ENCODE data around the gene HPSE2. TPM values are rescaled to one million over a fixed set of nuclear protein-coding genes. Genes with fewer than 3 reads are reported as not detected.
"Not testable (repeated sequence)": the region's sequence is repeated elsewhere in the genome, so short reads cannot be mapped to it uniquely, and the experiment has no call there.

HPSE2 gene
- polyA plus RNA-seq, 1 experiment: not detected

DNA sequence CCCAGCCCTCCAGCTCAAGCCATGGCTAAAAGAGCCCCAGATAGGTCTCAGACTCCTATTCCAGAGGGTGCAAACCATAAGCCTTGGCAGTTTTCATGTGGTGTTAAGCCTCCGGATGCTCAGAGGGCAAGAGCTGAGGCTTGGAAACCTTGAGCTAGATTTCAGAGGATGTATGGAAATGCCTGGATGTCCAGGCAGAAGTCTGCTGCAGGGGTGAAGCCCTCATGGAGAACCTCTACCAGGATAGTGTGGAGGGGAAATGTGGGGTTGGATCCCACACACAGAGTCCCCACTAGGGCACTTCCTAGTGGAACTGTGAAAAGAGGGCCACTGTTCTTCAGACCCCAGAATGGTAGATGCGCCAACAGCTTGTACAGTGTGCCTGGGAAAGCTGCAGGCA is 13.2 kb upstream of the HPSE2 start:
- POLR2A ChIA-PET: no interaction called here
- CTCF ChIA-PET: interaction anchor here (1.3 kb wide), 1 partner anchor 782 kb away, joined by 4 read pairs; no protein-coding TSS in a partner anchor
- H3K27me3 ChIP-seq (ENCODE audit: control insufficient read depth, insufficient read depth, low read length): no peaks in the 10 kb centered on the region
- no peaks in the 10 kb centered on the region for H3K36me3 ChIP-seq (ENCODE audit: control insufficient read depth, insufficient read depth, low read length)
- no peak for DNase-seq (ENCODE audit: low read depth)
- no peak overlapping the region for H3K4me3 ChIP-seq (ENCODE audit: low read depth, low read length)
- TF ChIP-seq, protein P1, sequence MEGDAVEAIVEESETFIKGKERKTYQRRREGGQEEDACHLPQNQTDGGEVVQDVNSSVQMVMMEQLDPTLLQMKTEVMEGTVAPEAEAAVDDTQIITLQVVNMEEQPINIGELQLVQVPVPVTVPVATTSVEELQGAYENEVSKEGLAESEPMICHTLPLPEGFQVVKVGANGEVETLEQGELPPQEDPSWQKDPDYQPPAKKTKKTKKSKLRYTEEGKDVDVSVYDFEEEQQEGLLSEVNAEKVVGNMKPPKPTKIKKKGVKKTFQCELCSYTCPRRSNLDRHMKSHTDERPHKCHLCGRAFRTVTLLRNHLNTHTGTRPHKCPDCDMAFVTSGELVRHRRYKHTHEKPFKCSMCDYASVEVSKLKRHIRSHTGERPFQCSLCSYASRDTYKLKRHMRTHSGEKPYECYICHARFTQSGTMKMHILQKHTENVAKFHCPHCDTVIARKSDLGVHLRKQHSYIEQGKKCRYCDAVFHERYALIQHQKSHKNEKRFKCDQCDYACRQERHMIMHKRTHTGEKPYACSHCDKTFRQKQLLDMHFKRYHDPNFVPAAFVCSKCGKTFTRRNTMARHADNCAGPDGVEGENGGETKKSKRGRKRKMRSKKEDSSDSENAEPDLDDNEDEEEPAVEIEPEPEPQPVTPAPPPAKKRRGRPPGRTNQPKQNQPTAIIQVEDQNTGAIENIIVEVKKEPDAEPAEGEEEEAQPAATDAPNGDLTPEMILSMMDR (IDR thresholded peaks at IDR 0.05; ENCODE audit: insufficient read depth, low read depth, low read length): no peak

DNA sequence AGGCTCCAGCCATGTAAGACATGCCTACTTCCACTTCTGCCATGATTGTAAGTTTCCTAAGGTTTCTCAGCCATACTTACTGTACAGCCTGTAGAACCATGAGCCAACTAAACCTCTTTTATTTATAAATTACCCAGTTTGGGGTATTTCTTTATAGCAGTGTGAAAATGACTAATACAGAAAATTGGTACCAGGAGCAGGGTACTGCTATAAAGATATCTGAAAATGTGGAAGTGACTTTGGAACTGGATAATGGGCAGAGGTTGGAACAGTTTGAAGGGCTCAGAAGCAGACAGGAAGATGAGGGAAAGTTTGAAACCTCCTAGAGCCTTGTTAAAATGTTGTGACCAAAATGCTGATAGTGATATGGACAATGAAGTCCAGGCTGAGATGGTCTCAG is 12.2 kb upstream of the HPSE2 start:
- not testable (repeated sequence) for H3K36me3 ChIP-seq (ENCODE audit: control insufficient read depth, insufficient read depth, low read length)

DNA sequence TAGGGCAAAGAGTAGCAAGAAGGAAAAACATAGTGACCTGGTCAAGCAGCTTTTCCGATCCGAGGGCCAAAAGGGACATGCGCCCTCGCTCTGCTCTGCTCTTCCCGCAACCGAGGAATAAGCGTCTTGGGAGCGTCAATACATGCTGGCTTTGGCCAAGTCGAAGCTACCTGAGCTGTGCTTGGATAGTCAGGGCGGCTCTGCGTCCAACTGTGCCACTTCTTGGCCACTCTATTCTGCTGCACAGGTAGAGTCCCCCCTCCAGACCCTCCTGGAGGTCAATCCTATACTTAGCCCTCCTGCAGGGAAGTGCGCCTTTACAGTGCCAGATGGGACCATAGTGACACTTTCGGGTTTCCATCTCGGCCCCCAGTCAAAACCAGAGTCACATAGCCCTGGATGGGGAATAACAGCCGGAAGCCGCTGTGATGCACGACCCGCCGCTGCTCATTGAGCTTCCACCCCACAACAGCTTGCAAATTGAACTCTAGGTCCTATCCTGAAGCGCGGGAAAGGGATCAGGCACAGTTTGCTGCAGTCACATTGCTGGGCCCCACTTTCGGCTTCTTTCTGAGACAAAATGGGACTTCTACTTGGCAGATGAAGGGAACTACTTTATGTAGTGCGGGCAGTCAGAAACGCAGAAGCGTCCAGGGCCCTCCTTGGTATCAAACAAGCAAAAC is 1.1 kb upstream of the HPSE2 start:
- Histone ChIP-seq H3K4me3 (ENCODE audit: low read depth, low read length) (no peak overlapping the region), H3K27me3 (ENCODE audit: control insufficient read depth, insufficient read depth, low read length) (peaks cover 41% of the 10 kb centered on the region), H3K36me3 (ENCODE audit: control insufficient read depth, insufficient read depth, low read length) (no peaks in the 10 kb centered on the region)
- CTCF ChIA-PET: interaction anchor here (0.7 to 1.3 kb wide), 2 partner anchors 10 to 39 kb away, joined by 3 read pairs; no protein-coding TSS in a partner anchor
- POLR2A ChIA-PET: no interaction called here
- TF ChIP-seq, protein P1 (IDR thresholded peaks at IDR 0.05; ENCODE audit: insufficient read depth, low read depth, low read length): no peak
- no peak for DNase-seq (ENCODE audit: low read depth)

More for the DNA sequence above, 12.2 kb upstream of the HPSE2 start:
- H3K27me3 ChIP-seq (ENCODE audit: control insufficient read depth, insufficient read depth, low read length); POLR2A ChIA-PET; DNase-seq (ENCODE audit: low read depth); H3K4me3 ChIP-seq (ENCODE audit: low read depth, low read length): not testable (repeated sequence)
- CTCF ChIA-PET: interaction anchor here (0.5 to 0.6 kb wide), 2 partner anchors 457 to 1215 kb away, joined by 3 read pairs; no protein-coding TSS in a partner anchor

DNA sequence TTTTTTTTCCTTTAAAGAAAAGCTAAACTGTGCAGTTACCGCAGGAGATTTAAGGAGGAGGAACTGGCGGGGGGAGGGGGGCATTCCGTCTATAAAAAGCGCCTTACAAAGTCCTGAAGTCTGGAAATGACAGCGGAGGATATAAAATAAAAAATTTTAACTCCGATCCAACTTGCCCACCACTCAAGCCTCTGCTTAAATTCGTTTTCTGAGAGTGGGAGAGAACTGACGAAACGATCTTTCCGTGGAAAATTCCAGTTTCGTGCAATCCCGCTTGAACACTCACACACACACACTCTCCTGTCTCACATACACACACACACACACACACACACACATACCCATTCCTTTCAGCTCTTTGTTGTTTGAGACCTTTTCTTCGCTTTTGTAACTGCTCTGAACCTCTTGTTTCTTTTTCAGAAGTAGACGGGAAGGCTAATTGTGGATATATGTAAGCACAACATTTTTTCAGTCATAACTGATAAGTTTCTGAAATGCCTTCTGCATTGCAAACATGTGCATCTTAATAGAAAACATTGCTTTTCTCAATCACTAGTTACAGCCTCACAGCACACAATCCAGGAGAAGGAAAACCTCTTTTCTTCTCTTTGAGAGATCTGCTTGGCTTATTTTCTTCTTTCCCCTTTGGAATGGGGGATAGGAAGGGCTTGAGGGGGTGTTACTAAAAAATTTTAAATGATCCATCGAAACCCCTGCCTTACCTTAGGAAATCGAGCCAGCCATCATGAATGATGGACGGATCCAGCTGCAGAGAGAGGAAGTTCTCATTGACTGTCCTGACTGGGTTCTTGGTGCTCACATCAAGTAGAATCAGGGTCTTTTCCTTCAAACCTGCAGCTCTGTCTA is 628 bp downstream of the HPSE2 start:
- DNase-seq (ENCODE audit: low read depth): no peak
- Histone ChIP-seq H3K27me3 (ENCODE audit: control insufficient read depth, insufficient read depth, low read length) (peaks cover 43% of the 10 kb centered on the region), H3K4me3 (ENCODE audit: low read depth, low read length) (no peak overlapping the region; the same call in 1 of the 2 replicates), H3K36me3 (ENCODE audit: control insufficient read depth, insufficient read depth, low read length) (no peaks in the 10 kb centered on the region)
- TF ChIP-seq, protein P1 (IDR thresholded peaks at IDR 0.05; ENCODE audit: insufficient read depth, low read depth, low read length): no peak
- ChIA-PET CTCF (interaction anchor here (0.6 to 1.8 kb wide), 2 partner anchors 11 to 1886 kb away, joined by 3 to 7 read pairs; no protein-coding TSS in a partner anchor), POLR2A (no interaction called here)

DNA sequence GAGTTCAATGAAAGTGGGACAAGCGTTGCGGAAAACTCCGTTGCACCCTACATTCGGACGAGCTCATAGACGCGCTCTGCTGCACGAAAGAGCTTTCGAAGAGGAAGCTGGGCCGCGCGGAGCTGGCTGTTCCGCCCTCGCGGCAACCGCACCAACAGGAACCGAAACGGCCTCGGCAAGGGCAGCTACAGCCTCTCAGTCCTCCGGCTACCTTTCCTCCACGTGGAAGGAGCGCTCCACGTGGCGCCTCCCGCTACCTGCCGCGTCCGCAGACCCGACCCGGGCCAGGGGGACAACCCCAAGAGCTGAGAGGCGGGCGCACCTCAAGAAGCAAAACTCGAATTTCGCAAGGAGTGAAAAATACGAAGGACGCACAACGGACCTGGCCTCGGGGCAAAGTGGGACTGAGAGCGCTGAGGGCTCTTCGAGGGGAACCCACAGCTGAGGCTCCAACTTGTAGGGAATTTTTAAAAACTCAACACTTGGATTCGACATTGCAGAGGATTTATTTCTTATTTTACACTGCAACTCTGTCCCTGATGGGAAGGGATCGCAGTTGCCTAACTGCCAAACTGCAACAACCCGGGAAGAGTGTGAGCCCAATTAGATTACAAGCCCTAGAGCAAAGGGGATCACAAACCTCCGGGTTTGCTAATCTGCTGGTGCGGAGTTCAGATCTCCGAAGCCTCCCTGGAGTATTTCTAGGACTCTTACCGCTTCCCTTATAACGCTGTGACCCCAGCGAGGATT is 1.4 kb downstream of the HPSE2 start:
- DNase-seq (ENCODE audit: low read depth): no peak

More for the DNA sequence above, 1.4 kb downstream of the HPSE2 start:
- Histone ChIP-seq H3K36me3 (ENCODE audit: control insufficient read depth, insufficient read depth, low read length) (no peaks in the 10 kb centered on the region), H3K4me3 (ENCODE audit: low read depth, low read length) (peak overlapping the region; percentile 42), H3K27me3 (ENCODE audit: control insufficient read depth, insufficient read depth, low read length) (peaks cover 44% of the 10 kb centered on the region)
- ChIA-PET POLR2A (no interaction called here), CTCF (interaction anchor here (0.6 to 1.8 kb wide), 3 partner anchors 12 to 1885 kb away, joined by 3 to 7 read pairs (median 4); no protein-coding TSS in a partner anchor)
- TF ChIP-seq, protein P1 (IDR thresholded peaks at IDR 0.05; ENCODE audit: insufficient read depth, low read depth, low read length): 0 out of 2 replicates have a peak, but pooled peaks have one; percentile 3

All from BJ (cell line).